AG04449 (cell line): ENCODE data around the gene PCDH15.

Experiments used
- CTCF ChIA-PET: fragments of 350-600 bp; formaldehyde crosslinking; extraction: SDS; loops from one replicate; lab custom pipeline; 2021; ENCODE audit warnings: antibody characterized with exemption; lab: Yijun Ruan, JAX
- POLR2A ChIA-PET: fragments of 400-600, 350-600 bp; formaldehyde crosslinking; extraction: SDS; loops from one replicate; lab custom pipeline; 2020; ENCODE audit warnings: antibody characterized with exemption, inconsistent platforms; lab: Yijun Ruan, JAX
- DNase-seq: peaks from one replicate; pipeline ENCODE4 v3.0.0-alpha.2; 2010; ENCODE audit warnings: low read depth, low spot score
- H3K4me3 ChIP-seq: 2 replicates; pipeline ENCODE4 v1.5.1; 2011; ENCODE audit warnings: low read depth, mild to moderate bottlenecking, control low read depth, low read length
- TF ChIP-seq, protein P1 (sequence below): IDR thresholded peaks from one replicate; pipeline ENCODE4 v1.5.1; 2011; ENCODE audit warnings: mild to moderate bottlenecking, moderate library complexity, low read length, control low read depth, inconsistent platforms; ENCODE audit not compliant: insufficient read depth; ENCODE audit errors: missing control alignments

Gene PCDH15

DNA sequence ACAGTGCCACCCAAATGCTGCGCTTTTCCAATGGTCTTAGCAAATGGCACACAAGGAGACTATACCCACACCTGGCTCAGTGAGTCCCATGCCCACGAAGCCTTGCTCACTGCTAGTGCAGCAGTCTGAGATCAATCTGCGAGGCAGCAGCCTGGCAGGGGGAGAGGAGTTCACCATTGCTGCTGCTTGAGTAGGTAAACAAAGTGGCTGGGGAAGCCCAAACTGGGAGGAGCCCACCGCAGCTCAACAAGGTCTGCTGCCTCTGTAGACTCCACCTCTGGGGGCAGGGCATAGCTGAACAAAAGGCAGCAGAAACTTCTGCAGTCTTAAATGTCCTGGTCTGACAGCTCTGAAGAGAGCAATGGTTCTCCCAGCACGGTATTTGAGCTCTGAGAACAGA lies 891.2 kb downstream of the PCDH15 start:
- DNase-seq: no peak
- TF ChIP-seq, protein P1, sequence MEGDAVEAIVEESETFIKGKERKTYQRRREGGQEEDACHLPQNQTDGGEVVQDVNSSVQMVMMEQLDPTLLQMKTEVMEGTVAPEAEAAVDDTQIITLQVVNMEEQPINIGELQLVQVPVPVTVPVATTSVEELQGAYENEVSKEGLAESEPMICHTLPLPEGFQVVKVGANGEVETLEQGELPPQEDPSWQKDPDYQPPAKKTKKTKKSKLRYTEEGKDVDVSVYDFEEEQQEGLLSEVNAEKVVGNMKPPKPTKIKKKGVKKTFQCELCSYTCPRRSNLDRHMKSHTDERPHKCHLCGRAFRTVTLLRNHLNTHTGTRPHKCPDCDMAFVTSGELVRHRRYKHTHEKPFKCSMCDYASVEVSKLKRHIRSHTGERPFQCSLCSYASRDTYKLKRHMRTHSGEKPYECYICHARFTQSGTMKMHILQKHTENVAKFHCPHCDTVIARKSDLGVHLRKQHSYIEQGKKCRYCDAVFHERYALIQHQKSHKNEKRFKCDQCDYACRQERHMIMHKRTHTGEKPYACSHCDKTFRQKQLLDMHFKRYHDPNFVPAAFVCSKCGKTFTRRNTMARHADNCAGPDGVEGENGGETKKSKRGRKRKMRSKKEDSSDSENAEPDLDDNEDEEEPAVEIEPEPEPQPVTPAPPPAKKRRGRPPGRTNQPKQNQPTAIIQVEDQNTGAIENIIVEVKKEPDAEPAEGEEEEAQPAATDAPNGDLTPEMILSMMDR: no peak
- ChIA-PET CTCF (no interaction called here), POLR2A (no interaction called here)
- no peak overlapping the region for H3K4me3 ChIP-seq

DNA sequence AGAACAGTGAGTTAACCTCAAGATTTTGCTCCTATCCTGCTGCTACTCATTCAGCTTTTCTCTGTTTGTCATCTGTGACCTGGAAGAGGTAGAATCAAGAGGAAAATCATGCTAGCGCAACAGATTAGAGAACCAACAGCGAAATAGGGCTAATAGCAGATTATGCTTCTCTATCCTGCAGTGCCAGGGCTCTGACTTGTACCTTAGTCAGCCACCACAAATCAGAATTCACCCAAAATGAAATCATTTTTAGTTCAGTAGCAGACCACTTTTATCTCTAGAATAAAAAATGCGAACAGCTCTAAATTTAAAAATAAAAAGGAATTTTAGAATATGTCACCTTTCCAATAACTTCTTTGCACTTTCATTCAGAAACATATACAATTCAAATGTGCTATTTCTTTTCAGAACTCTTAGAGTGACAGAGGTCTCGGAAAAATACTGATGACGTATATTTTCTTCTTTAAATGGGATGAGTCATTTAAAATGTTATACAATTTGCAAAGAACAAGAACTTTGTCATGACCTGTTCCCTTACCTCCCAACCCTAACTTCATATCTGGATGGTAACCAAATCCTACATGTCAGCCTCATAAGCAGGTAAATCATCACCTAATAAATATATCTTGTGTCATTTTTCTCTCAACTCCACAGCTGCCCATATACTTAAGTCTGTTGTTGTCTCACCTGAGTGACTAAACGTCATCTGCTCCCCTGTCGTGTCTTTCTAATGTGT lies 896.4 kb downstream of the PCDH15 start:
- ChIA-PET CTCF (no interaction called here), POLR2A (no interaction called here)
- H3K4me3 ChIP-seq: no peak overlapping the region
- TF ChIP-seq, protein P1: no peak
- no peak for DNase-seq

DNA sequence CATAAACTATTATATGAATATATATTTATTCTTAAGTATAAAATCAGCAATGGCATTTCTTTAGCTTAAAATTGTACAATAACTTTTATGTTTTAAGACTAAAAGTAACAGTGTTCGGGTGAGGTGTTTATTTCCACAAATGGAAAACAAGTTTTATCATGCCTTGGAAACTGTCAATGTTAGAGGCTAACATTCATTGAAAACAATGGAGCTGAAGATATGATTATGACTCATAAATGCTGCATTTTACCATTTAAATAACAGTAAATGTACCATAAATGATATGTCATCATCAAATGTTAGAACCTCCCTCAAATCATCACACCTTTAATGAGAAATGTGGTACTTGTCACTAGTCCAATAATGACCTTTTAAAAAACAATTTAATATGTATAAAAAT lies 897.3 kb downstream of the PCDH15 start:
- TF ChIP-seq, protein P1: no peak
- POLR2A ChIA-PET: no interaction called here
- H3K4me3 ChIP-seq: no peak overlapping the region
- no peak for DNase-seq
- CTCF ChIA-PET: no interaction called here

DNA sequence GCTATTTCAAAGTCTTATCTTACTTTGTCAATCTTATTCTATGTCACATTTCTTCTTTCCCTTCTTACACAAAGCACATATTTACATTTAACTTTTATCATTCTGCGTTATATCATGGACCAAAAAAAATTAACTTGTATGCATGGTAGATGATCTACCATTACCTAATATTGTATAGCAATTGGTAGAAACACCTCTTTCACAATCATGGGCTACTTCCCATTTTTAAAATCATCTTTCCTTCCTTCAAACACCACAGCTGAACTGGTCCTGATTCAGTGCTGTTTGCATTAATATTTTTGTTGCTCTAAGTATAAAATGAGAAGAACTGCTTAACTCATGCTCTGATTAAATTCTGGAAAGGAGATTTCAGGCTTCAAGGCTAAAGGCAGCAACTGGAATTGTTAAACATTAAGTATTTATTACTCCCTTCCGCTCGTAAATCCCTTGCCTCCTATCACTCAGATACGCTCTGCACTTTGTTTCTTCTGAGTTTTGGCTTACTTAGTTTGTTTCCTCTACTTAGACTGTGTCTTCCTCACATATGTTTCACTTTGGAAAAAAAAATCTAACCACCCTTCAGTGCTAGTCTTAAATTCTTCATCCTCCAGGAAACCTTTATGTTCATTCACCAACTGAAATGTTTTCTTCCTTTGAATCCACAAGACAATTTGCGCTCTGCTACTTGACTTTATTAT lies 901.4 kb downstream of the PCDH15 start:
- ChIA-PET POLR2A (no interaction called here), CTCF (no interaction called here)
- TF ChIP-seq, protein P1: no peak
- DNase-seq: no peak
- H3K4me3 ChIP-seq: no peak overlapping the region

DNA sequence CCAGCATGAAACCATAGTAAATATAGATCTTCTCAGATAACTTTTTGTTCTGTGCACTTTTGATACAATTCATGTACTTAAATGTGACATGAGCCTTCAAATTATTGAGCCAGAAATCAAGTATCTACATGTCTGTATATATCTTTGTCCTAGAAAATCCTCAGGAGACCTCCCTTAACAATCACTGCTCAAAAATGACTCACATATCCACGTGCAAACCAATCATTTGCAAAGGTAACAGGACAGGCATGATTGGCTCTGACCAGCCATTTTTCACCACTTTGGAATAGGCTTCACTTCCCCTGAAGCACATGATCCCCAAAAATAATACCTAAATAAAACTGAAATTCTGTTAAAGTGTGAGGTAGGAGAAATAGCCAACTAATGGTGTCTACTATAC lies 902.5 kb downstream of the PCDH15 start:
- H3K4me3 ChIP-seq: no peak overlapping the region
- CTCF ChIA-PET: no interaction called here
- TF ChIP-seq, protein P1: no peak
- POLR2A ChIA-PET: no interaction called here
- no peak for DNase-seq

DNA sequence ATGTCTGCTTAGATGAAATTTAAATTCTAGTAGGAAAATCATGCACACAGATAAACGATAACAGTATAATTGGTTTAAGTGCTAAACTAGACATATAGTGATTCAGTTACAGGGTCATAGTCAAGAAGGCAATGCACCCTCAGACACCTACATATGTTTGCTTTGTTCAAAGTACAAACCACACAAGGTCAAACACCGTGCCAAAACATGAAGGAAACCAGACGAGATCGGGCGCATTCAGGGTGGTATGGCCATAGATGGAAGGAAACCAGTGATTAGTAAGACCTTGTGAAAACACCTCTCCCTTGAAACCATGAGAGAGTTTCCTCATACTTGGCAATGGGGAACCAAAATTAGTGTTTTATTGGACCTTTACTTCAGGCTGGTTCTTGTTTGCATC lies 906.9 kb downstream of the PCDH15 start:
- ChIA-PET CTCF (no interaction called here), POLR2A (no interaction called here)
- no peak overlapping the region for H3K4me3 ChIP-seq
- no peak for DNase-seq
- TF ChIP-seq, protein P1: no peak
